Germinal center (tissue), 1 donor: ENCODE measurements around the gene CHMP5.

Experiments used
- DNase-seq: peaks from one replicate; pipeline ENCODE4 v3.0.0; 2012; ENCODE audit warnings: mixed read lengths, low spot score

Gene CHMP5

DNA sequence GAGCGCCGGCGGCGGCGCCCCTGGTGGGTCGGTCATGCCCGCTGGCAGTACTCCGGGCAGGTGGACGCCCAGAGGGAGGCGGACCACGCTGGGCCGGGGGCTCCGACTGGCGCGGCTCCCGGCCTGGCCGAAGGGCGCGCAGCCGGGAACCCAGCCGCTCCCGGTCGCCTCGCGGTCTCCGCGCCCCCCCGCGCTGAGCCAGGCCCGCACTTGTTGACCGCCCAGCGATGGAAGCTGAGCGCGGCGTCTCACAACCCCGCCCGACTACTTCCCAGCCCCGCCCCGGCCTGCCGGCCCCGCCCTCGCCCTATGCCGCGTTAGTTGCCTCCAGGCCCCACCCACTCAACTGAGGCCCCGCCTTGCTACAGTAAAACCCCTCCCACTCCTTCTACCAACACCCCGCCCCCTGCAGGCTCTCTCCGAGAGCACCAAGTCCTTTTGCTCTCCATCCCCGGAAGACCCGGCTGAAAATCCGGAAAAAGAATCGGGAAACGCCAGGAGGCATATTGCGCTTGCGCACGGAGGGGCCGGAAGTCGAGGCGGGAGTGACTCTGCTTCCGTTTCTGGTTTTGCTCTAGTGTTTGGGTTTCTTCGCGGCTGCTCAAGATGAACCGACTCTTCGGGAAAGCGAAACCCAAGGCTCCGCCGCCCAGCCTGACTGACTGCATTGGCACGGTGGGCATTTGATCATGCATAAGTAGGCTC lies at the start of gene CHMP5, which contains the start of gene BAG1:
Gene CHMP5 (plus strand): TSS at position 577 of the 705 bp plus-strand sequence. CDS start 30 bp downstream, at position 607.
Gene BAG1 (minus strand): TSS at position 236 of the 705 bp plus-strand sequence.
- peak; percentile 99 for DNase-seq

GRCh38 chr9:33220681-33221567 lies 43.9 kb upstream of the CHMP5 start:
- no peak for DNase-seq

DNA sequence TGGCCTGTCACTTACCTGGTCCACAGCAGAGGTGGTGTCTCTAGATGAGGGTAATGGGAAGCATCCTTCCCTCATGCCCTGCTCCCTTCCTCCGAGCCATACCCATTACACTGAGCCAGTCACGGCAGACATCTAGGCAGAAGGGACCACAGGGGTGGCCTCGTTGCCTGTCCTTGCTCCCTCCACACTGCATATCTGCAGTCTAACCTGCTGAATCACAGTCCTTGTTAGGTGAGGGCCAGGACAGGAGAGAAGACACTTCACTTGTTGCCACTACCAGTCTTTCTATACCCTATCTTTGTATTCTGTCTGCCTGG lies 43.3 kb upstream of the CHMP5 start:
- DNase-seq, result no peak

DNA sequence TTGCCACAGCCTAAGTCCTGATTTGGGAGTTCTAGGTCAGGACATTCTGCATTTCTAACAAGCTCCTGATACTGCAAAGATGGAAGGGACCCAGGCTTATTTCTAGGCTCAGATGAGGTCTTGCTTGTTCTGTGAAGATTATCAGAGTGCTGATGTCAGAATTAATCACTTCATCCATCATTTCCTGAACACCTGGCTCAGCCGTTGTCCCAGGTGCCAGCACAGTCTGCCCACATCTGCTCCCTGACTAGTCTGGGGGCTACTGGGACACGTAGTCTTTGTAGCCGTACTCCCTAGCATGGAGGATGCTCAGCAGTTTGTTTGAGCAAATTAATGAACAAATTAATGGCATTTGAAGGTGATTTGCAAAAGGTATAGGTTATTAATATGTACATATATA lies 42.8 kb upstream of the CHMP5 start:
- DNase-seq, result no peak

- no peak for DNase-seq
These were observed 41.2 kb upstream of the CHMP5 start for GRCh38 chr9:33223696-33224095.

DNA sequence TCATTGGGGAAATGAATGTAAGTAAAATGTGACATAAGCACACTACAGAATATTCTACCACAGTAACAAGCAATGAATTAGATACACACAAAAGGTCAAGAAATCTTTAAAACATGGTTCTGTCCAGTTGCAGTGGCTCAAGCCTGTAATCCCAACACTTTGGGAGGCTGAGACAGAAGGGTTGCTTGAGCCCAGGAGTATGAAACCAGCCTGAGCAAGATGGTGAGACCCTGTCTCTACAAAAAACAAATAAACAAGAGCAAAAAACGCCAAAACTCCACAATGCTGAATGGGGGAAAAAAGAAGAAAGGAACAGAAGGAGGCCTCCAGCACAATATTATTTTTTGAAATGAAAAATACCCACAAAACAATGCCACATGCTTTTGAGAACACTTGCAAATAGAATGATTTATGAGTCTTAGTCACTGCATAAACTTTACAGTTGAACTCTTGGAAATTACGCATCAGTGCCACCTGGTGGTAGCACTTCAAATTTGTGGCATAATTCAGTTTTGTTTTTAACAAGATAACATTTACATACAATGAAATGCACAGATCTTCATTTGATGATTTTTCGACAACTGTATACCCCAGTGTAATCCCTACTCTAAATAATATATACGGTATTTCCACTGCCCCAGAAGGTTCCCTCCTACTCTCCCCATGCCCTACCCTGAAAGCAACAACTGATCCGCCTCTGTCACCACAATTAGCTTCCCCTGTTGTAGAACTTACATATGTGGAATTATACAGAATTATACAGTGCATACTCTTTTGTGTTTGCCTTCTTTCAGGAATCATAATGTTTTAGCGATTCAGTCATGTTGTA lies 39.3 kb upstream of the CHMP5 start:
- DNase-seq, result peak; percentile 30

- peak; percentile 45 for DNase-seq
These were observed 37.8 kb upstream of the CHMP5 start for GRCh38 chr9:33227008-33227398.

- DNase-seq, result no peak
These were observed 37.1 kb upstream of the CHMP5 start for GRCh38 chr9:33227741-33228140.

DNA sequence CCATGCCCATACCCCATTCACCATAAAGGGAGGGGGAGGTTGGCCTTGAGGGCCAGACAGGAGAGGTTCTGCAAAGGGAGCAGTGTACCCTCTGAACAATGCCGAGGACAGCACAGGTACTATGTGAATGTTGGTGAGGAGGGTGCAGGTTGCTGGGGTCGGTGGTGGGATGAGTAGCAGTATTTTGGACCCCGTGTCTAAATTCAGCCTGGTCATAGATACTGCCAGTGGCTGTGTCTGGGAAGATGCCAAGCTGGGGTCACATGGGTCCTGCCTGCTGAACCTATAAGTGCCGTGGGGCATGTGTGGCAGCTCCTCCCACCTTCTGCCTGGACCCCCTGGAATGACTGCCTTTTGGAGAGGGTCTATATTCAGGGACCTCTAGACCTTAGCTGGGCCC lies 36.2 kb upstream of the CHMP5 start:
- no peak for DNase-seq

GRCh38 chr9:33229359-33230114 lies 35.3 kb upstream of the CHMP5 start:
- DNase-seq, result no peak

- DNase-seq, result no peak
These were observed 33.9 kb upstream of the CHMP5 start for GRCh38 chr9:33230756-33231622.

GRCh38 chr9:33231623-33231942 lies 33.3 kb upstream of the CHMP5 start:
- DNase-seq, result no peak

DNA sequence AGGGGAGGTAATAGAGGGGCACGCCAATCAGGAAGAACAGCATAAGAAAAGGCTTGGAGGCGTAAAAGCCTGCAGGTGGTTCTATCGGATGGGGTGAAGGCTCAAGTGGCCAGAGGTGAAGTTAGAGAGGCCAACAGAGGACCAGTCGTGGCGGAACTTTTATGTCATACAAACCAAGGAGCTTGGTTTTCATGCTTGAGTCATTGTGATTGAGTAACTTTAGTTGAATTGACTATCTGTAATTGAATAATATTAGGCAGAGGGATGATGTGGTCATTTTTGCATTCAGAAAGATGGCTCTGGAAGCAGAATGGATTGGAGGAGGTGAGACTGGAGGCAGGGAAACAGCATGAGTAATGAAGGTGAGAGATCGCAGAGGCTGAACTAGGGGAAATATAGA lies 32.0 kb upstream of the CHMP5 start:
- no peak for DNase-seq

GRCh38 chr9:33233626-33234342 lies 31.1 kb upstream of the CHMP5 start:
- DNase-seq, result no peak

GRCh38 chr9:33234511-33235467 lies 30.1 kb upstream of the CHMP5 start:
- DNase-seq, result no peak

GRCh38 chr9:33236571-33236970 lies 28.3 kb upstream of the CHMP5 start:
- DNase-seq, result no peak

- no peak for DNase-seq
These were observed 24.9 kb upstream of the CHMP5 start, which contains the start of gene SPINK4 for GRCh38 chr9:33239921-33240320. SPINK4 (plus strand) TSS chr9:33240167; CDS start chr9:33240209, 42 bp downstream.

DNA sequence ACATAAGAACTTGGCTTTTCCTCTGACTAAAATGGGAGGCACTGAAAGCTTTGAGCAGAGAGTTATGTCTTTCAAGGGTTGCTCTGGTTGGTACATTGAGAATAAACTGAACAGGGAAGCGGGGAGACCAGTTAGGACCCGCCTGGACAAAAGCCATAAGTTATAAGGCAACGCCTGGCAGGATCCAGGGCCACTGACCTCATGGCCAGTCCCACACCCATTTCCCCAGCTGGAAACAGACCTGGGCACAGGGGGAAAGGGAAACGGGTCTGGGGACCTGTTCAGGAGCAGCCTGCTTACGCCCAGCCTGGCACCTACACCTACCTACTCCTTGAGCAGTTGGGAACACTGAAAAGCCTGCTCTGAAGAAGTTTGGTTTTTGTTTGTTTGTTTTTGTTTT lies 23.6 kb upstream of the CHMP5 start:
- DNase-seq, result no peak

- DNase-seq, result no peak
These were observed 22.2 kb upstream of the CHMP5 start for GRCh38 chr9:33242609-33243134.
